Endothelial cell of umbilical vein (primary cell): ENCODE measurements around the gene MARS1. TPM values are rescaled to one million over a fixed set of nuclear protein-coding genes. Genes with fewer than 3 reads are reported as not detected.

Source experiments
- BruUV-seq: library from RNA; stranded (reverse); fragments of 400-500 nt; replicated peaks from 2 replicates; lab custom pipeline; 2021; lab: Mats Ljungman, UMichigan
- CTCF ChIA-PET: fragments of 300-600, 350-600 bp; sonication (Branson Sonifier 250); formaldehyde crosslinking; loops from one replicate; lab custom pipeline; 2021; ENCODE audit warnings: antibody characterized with exemption, inconsistent platforms; lab: Charles Lee
- POLR2A ChIA-PET: fragments of 300-600, 350-600 bp; sonication (Branson Sonifier 250); formaldehyde crosslinking; loops from one replicate; lab custom pipeline; 2021; ENCODE audit warnings: antibody characterized with exemption, inconsistent platforms; lab: Charles Lee
- DNase-seq: peaks from one replicate; pipeline ENCODE4 v3.0.0-alpha.2; 2011; ENCODE audit warnings: low read depth, low spot score
- FAIRE-seq: peaks from 2 replicates; lab custom pipeline; 2011; peaks lifted over from hg19 to GRCh38; lab: Jason Lieb, UNC
- H2AFZ ChIP-seq: 2 replicates; pipeline ENCODE4 v1.6.0; 2012; ENCODE audit warnings: low read depth, low read length, control low read depth, inconsistent platforms
- H3K27ac ChIP-seq: 2 replicates; pipeline ENCODE4 v1.5.1; 2011; ENCODE audit warnings: low read depth, mild to moderate bottlenecking, control low read depth, low read length, moderate library complexity; ENCODE audit not compliant: insufficient read depth
- H3K27me3 ChIP-seq, 2 experiments: 2 replicates each; pipeline versions ENCODE4 v1.6.0 to v1.6.1; 2011; ENCODE audit warnings: low read length in 2 of 2, mixed read lengths in 1 of 2; ENCODE audit not compliant: control insufficient read depth in 2 of 2, insufficient read depth in 2 of 2
- H3K36me3 ChIP-seq, 2 experiments: 2 replicates in 1 of 2; 3 replicates in 1 of 2; pipeline ENCODE4 v1.5.1; 2011; ENCODE audit warnings: low read length in 2 of 2, mild to moderate bottlenecking in 1 of 2, moderate library complexity in 1 of 2; ENCODE audit not compliant: control insufficient read depth in 2 of 2, insufficient read depth in 2 of 2; ENCODE audit errors: extremely low read depth in 1 of 2
- H3K4me1 ChIP-seq: 3 replicates; pipeline ENCODE4 v1.5.1; 2011; ENCODE audit warnings: mild to moderate bottlenecking, low read length; ENCODE audit not compliant: control insufficient read depth, insufficient read depth; ENCODE audit errors: extremely low read depth
- H3K4me2 ChIP-seq: 2 replicates; pipeline ENCODE4 v1.6.1; 2011; ENCODE audit warnings: low read length, control low read depth, mixed read lengths; ENCODE audit not compliant: insufficient read depth
- H3K4me3 ChIP-seq, 3 experiments: fragments of 200-600 bp in 1 of 3; sonication (generic), shearing (Covaris generic) in 1 of 3; replicated peaks in 1 of 3; 2 replicates each; pipeline ENCODE4 v1.5.1; 2011 to 2016; ENCODE audit warnings: control low read depth in 3 of 3, low read length in 3 of 3, mild to moderate bottlenecking in 2 of 3, inconsistent platforms in 1 of 3, low read depth in 1 of 3, moderate library complexity in 1 of 3; ENCODE audit not compliant: insufficient read depth in 1 of 3
- H3K79me2 ChIP-seq: 2 replicates; pipeline ENCODE4 v1.6.0; 2012; ENCODE audit warnings: low read length, inconsistent platforms; ENCODE audit not compliant: control insufficient read depth, insufficient read depth
- H3K9ac ChIP-seq: replicated peaks from 2 replicates; pipeline ENCODE3; 2011; ENCODE audit warnings: low read length, control low read depth; ENCODE audit not compliant: insufficient read depth; ENCODE audit errors: extremely low read depth
- H3K9me1 ChIP-seq: replicated peaks from 3 replicates; pipeline ENCODE4 v1.6.0; 2011; ENCODE audit warnings: mild to moderate bottlenecking, low read length; ENCODE audit not compliant: control insufficient read depth, insufficient read depth; ENCODE audit errors: extremely low read depth
- H3K9me3 ChIP-seq: replicated peaks from 2 replicates; pipeline ENCODE4 v1.5.1; 2012; ENCODE audit warnings: low read length, inconsistent platforms; ENCODE audit not compliant: control insufficient read depth, insufficient read depth
- H4K20me1 ChIP-seq: replicated peaks from 2 replicates; pipeline ENCODE3; 2011; ENCODE audit warnings: mild to moderate bottlenecking, low read length; ENCODE audit not compliant: control insufficient read depth, insufficient read depth; ENCODE audit errors: extremely low read depth
- CTCF ChIP-seq, 2 donors: IDR thresholded peaks; 1 replicate in 1 of 2; 2 replicates in 1 of 2; pipeline ENCODE4 v1.5.1; 2011; ENCODE audit warnings: low read length in 2 of 2, mild to moderate bottlenecking in 2 of 2, moderate library complexity in 2 of 2, control low read depth in 1 of 2, inconsistent platforms in 1 of 2, low read depth in 1 of 2; ENCODE audit not compliant: insufficient read depth in 1 of 2; ENCODE audit errors: extremely low read depth in 1 of 2
- EZH2 ChIP-seq: IDR thresholded peaks from 2 replicates; pipeline ENCODE4 v1.6.1; 2012; ENCODE audit warnings: borderline replicate concordance, low read depth, mild to moderate bottlenecking, moderate library complexity, low read length, inconsistent platforms; ENCODE audit not compliant: severe bottlenecking
- FOS ChIP-seq: IDR thresholded peaks from 2 replicates; pipeline ENCODE4 v1.6.1; 2011; ENCODE audit warnings: mild to moderate bottlenecking, low read length, moderate library complexity, borderline replicate concordance; ENCODE audit not compliant: insufficient read depth
- GATA2 ChIP-seq: IDR thresholded peaks from 2 replicates; pipeline ENCODE4 v1.7.0; 2011; ENCODE audit warnings: low read depth, mild to moderate bottlenecking, moderate library complexity, mixed read lengths, low read length; ENCODE audit not compliant: insufficient read length, insufficient read depth
- JUN ChIP-seq: IDR thresholded peaks from 2 replicates; pipeline ENCODE4 v1.6.1; 2011; ENCODE audit warnings: borderline replicate concordance, low read depth; ENCODE audit not compliant: insufficient read length, insufficient read depth
- MAX ChIP-seq: IDR thresholded peaks from 2 replicates; pipeline ENCODE4 v1.6.1; 2011; ENCODE audit not compliant: insufficient read depth, insufficient read length
- MYC ChIP-seq: IDR thresholded peaks from one replicate; pipeline ENCODE4 v1.6.1; 2011; ENCODE audit warnings: mild to moderate bottlenecking, low read depth, low read length
- POLR2A ChIP-seq: IDR thresholded peaks from 2 replicates; pipeline ENCODE4 v1.6.1; 2012; ENCODE audit warnings: low read depth, mild to moderate bottlenecking, control low read depth, low read length
- POLR2AphosphoS5 ChIP-seq: IDR thresholded peaks from 2 replicates; pipeline ENCODE4 v1.6.1; 2012; ENCODE audit warnings: low read depth, mild to moderate bottlenecking, control low read depth, low read length, moderate library complexity; ENCODE audit not compliant: insufficient read depth
- dilution Hi-C: fragments of 300-500 bp; cut with MboI; formaldehyde crosslinking; loops from one replicate; pipeline ENCODE4 v1.15.0; 2019; ENCODE audit warnings: low sequenced_read_pairs; ENCODE audit not compliant: extremely low pct_ligation_motif_present
- intact Hi-C: fragments of 100-400 bp; cut with micrococcal nuclease; formaldehyde crosslinking; loops from one replicate; pipeline ENCODE4 v1.10.0; 2022
- polyA plus RNA-seq, 4 experiments: library from polyadenylated mRNA; depleted of rRNA in 3 of 4; stranded (reverse) in 3 of 4; unstranded in 1 of 4; fragments of >200 nt; gene quantifications; 2 replicates each; pipeline versions ENCODE4 v1.2.1 to v1.2.3, GENCODE V29; 2011 to 2012; ENCODE audit warnings: missing spikeins in 1 of 4
- total RNA-seq: library from RNA; stranded (reverse); gene quantifications from 2 replicates; pipeline ENCODE4 v1.2.3, GENCODE V29; 2021

MARS1 gene
- total and polyA plus RNA-seq, 2 donors (not counting 3 experiments of a cell fraction or from before 2014, with no cell fraction given): 118 to 212 TPM

GRCh38 chr12:57474430-57474829, 13.4 kb upstream of the MARS1 start:
- Histone ChIP-seq H3K9me1 (no peaks in the 10 kb centered on the region), H3K4me2 (no peak overlapping the region), H2AFZ (no peak overlapping the region), H3K36me3 (no peaks in the 10 kb centered on the region), H3K27me3 (peaks cover 48 to 66% of the 10 kb centered on the region in 2 experiments), H4K20me1 (no peaks in the 10 kb centered on the region), H3K79me2 (no peaks in the 10 kb centered on the region), H3K4me1 (peaks cover 8% of the 10 kb centered on the region), H3K27ac (no peak overlapping the region), H3K4me3 (no peak overlapping the region), H3K9me3 (no peaks in the 10 kb centered on the region), H3K9ac (no peak overlapping the region)
- DNase-seq: no peak
- dilution Hi-C loops (no loop called here), intact Hi-C loops (no loop called here)
- TF ChIP-seq MAX: no peak
- TF ChIP-seq CTCF (IDR thresholded peaks at IDR 0.05; ENCODE audit: extremely low read depth in 1 of 2, insufficient read depth in 1 of 2, low read depth in 1 of 2, low read length in 2 of 2): no peak
- TF ChIP-seq POLR2A: no peak
- TF ChIP-seq GATA2: no peak
- TF ChIP-seq JUN: no peak
- TF ChIP-seq POLR2AphosphoS5: no peak
- no peak for TF ChIP-seq FOS
- no peak for TF ChIP-seq EZH2
- TF ChIP-seq MYC: no peak
- ChIA-PET POLR2A (no interaction called here), CTCF (interaction anchor here (1.2 to 2.8 kb wide), 5 partner anchors 9 to 109 kb away, joined by 3 to 18 read pairs (median 4); partner anchors contain the start of genes GLI1 and MARS1)
- no TSS peak for BruUV-seq
- FAIRE-seq: no peak
